ENCODE results near the gene DEF6. TPM values are rescaled to one million over a fixed set of nuclear protein-coding genes. Genes with fewer than 3 reads are reported as not detected.
"Not testable (repeated sequence)": the region's sequence is repeated elsewhere in the genome, so short reads cannot be mapped to it uniquely, and the experiment has no call there.

The DEF6 gene
- total and polyA plus RNA-seq, 3 experiments from 2014 or later, result 71.2 to 183 (median 73.0) TPM

DNA sequence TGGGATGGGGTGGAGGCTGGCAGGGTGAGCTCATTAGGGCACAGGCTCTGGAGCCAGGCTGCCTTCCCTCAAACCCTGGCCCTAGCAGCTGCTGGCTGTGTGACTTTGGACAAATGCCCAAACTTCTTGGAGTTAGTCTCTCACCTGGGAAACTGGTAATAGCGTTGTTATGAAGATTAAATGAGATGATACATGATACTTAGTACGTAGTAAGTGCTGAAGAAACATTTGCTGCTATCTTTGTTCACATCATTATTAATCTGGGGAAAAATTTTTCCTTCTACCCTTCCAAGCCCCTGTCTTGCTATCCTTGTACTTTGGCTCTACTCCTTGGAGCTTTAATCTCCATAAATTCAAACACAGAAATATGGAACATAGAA lies 22.4 kb downstream of the DEF6 start:
- Histone ChIP-seq H3K4me1 (ENCODE audit: insufficient read depth, low read length) (peaks cover 19% of the 10 kb centered on the region), H3K4me3 (ENCODE audit: low read length) (no peak overlapping the region), H3K27me3 (ENCODE audit: insufficient read depth, low read length, poor library complexity, severe bottlenecking) (no peaks in the 10 kb centered on the region), H3K27ac (ENCODE audit: low read depth, low read length) (no peak overlapping the region), H3K36me3 (ENCODE audit: insufficient read depth, low read length) (peaks cover 79% of the 10 kb centered on the region), H3K9me3 (ENCODE audit: low read length) (no peaks in the 10 kb centered on the region)
- Mint-ChIP-seq H3K4me1 (peaks cover 20 to 33% (median 32%) of the 10 kb centered on the region in 3 donors), H3K27ac (peak overlapping the region in 5 of 8 donors; percentile 11 to 79 (median 70)), H3K4me3 (no peak overlapping the region), H3K36me3 (peaks cover 18 to 83% (median 33%) of the 10 kb centered on the region in 3 donors), H3K27me3 (no peaks in the 10 kb centered on the region), H3K9me3 (peaks cover 0 to 1% (median 0%) of the 10 kb centered on the region in 5 donors)
- ChIA-PET POLR2A (interaction anchor here (0.6 kb wide), 1 partner anchor 29 kb away, joined by 4 read pairs; no protein-coding TSS in a partner anchor), CTCF (interaction anchor here (1.0 to 18.1 kb wide), 3 partner anchors 12 to 25 kb away, joined by 3 to 295 read pairs (median 4); partner anchors contain the start of gene DEF6)
- DNase-seq, result no peak

DNA sequence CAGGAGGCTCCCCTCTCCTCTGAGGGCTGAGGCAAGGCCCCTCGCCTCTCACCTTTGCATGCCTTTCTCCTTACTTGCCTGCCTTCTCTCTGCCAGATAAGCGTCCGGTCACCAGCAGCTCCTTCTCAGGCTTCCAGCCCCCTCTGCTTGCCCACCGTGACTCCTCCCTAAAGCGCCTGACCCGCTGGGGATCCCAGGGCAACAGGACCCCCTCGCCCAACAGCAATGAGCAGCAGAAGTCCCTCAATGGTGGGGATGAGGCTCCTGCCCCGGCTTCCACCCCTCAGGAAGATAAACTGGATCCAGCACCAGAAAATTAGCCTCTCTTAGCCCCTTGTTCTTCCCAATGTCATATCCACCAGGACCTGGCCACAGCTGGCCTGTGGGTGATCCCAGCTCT lies 23.5 kb downstream of the DEF6 start:
- peaks cover 0 to 1% (median 0%) of the 10 kb centered on the region in 5 donors for H3K9me3 Mint-ChIP-seq
- H3K9me3 ChIP-seq (ENCODE audit: low read length), result no peaks in the 10 kb centered on the region
- H3K4me3 ChIP-seq (ENCODE audit: low read length), result no peak overlapping the region
- no peak overlapping the region for H3K27ac ChIP-seq (ENCODE audit: low read depth, low read length)
- CTCF ChIA-PET, result interaction anchor here (0.8 to 18.1 kb wide), 2 partner anchors 21 to 26 kb away, joined by 3 to 295 read pairs; partner anchors contain the start of gene DEF6
- no peaks in the 10 kb centered on the region for H3K27me3 ChIP-seq (ENCODE audit: insufficient read depth, low read length, poor library complexity, severe bottlenecking)
- H3K4me1 Mint-ChIP-seq, result peaks cover 16 to 26% (median 24%) of the 10 kb centered on the region in 3 donors
- H3K36me3 ChIP-seq (ENCODE audit: insufficient read depth, low read length), result peaks cover 78% of the 10 kb centered on the region
- no peak overlapping the region for H3K4me3 Mint-ChIP-seq
- H3K36me3 Mint-ChIP-seq, result peaks cover 18 to 82% (median 33%) of the 10 kb centered on the region in 3 donors
- H3K27me3 Mint-ChIP-seq, result no peaks in the 10 kb centered on the region
- H3K27ac Mint-ChIP-seq, result peak overlapping the region in 2 of 8 donors; percentile 24 to 26
- H3K4me1 ChIP-seq (ENCODE audit: insufficient read depth, low read length), result peaks cover 10% of the 10 kb centered on the region
- DNase-seq, result no peak
- POLR2A ChIA-PET, result no interaction called here

DNA sequence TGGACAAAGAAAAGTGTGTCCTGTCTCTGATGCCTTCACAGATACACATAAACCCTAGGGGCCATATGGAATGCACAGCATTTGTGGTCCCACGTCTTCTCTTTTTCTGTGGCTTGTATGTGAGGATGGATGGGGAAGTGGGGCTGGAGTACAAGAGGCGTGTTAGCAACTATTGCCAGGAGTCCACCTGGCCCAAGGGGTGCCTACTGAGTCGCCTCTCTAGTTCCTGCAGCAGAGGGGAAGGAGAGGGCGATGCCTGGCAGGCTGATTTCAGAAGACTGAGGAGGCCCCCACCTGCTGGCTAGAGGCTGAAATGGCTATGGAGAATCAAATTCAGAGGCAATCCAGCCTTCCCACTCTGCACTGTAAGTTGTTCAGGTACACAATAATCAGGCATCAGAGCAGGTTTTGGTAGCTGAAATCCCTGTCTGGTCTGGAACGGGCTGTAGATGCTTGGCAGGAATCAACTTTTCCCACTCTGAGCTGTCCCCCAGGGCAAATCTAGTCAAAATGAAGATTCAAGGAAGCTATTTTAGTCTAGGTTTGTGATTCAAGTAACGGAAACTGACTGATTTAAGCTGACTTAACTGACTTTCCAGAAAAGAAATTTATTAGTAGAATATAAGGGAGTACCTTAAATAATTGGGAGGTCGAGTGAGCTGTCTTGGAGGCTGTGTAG lies 29.9 kb downstream of the DEF6 start:
- Histone ChIP-seq H3K27me3 (ENCODE audit: insufficient read depth, low read length, poor library complexity, severe bottlenecking) (no peaks in the 10 kb centered on the region), H3K9me3 (ENCODE audit: low read length) (no peaks in the 10 kb centered on the region), H3K4me3 (ENCODE audit: low read length) (no peak overlapping the region), H3K36me3 (ENCODE audit: insufficient read depth, low read length) (peaks cover 17% of the 10 kb centered on the region), H3K27ac (ENCODE audit: low read depth, low read length) (no peak overlapping the region), H3K4me1 (ENCODE audit: insufficient read depth, low read length) (peaks cover 18% of the 10 kb centered on the region)
- Mint-ChIP-seq H3K27ac (peak overlapping the region; percentile 69 to 92 (median 89)), H3K9me3 (no peaks in the 10 kb centered on the region), H3K27me3 (no peaks in the 10 kb centered on the region), H3K4me3 (peak overlapping the region in 1 of 7 donors; percentile 51), H3K4me1 (peaks cover 19 to 21% (median 20%) of the 10 kb centered on the region in 3 donors), H3K36me3 (peaks cover 0 to 33% (median 7%) of the 10 kb centered on the region in 3 donors)
- ChIA-PET POLR2A (interaction anchor here (0.7 to 2.7 kb wide), 5 partner anchors 17 to 1987 kb away, joined by 3 to 9 read pairs (median 4); partner anchors contain the start of gene DEF6), CTCF (interaction anchor here (0.6 to 18.1 kb wide), 19 partner anchors 9 to 1266 kb away, joined by 3 to 295 read pairs (median 6); partner anchors contain the start of genes DEF6, FANCE, PPARD and RPL10A)
- peak; percentile 57 to 84 (median 69) for DNase-seq

DNA sequence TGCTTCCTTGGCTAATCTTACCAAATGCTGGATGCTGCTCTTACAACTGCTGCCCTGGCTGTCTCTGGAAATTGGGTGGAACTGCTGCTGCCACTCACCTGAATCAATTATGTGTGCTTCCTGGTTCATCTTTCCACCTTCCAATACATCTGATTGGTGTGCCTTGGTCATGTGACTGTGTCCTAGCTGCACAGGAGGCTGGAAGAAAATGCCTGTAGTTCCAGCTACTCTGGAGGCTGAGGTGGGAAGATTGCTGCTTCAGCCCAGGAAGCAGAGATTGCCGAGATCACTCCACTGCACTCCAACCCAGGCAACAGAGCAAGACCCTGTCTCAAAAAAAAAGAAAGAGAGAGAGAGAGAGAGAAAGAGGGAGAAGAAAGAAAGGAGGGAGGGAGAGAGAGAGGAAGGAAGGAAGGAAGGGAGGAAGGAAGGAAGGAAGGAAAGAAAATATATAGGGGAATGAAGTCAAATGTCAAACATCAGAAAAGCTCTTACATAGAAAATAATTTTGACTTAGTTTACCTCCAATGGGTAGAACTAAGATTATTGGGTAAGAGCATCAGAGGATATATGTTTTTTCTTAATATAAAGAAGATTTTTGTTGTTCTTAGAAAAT lies 30.6 kb downstream of the DEF6 start:
- H3K9me3 Mint-ChIP-seq, result no peaks in the 10 kb centered on the region
- H3K36me3 Mint-ChIP-seq, result peaks cover 0 to 28% (median 5%) of the 10 kb centered on the region in 3 donors
- DNase-seq, result no peak
- Histone ChIP-seq H3K9me3 (ENCODE audit: low read length) (no peaks in the 10 kb centered on the region), H3K4me1 (ENCODE audit: insufficient read depth, low read length) (peaks cover 23% of the 10 kb centered on the region), H3K36me3 (ENCODE audit: insufficient read depth, low read length) (peaks cover 9% of the 10 kb centered on the region), H3K27me3 (ENCODE audit: insufficient read depth, low read length, poor library complexity, severe bottlenecking) (no peaks in the 10 kb centered on the region), H3K4me3 (ENCODE audit: low read length) (no peak overlapping the region), H3K27ac (ENCODE audit: low read depth, low read length) (no peak overlapping the region)
- H3K4me1 Mint-ChIP-seq, result peaks cover 19 to 27% (median 22%) of the 10 kb centered on the region in 3 donors
- H3K27ac Mint-ChIP-seq, result peak overlapping the region in 6 of 8 donors; percentile 17 to 81 (median 70)
- CTCF ChIA-PET, result interaction anchor here (0.6 to 18.1 kb wide), 19 partner anchors 9 to 1265 kb away, joined by 3 to 295 read pairs (median 6); partner anchors contain the start of genes DEF6, FANCE, PPARD and RPL10A
- no peak overlapping the region for H3K4me3 Mint-ChIP-seq
- POLR2A ChIA-PET, result interaction anchor here (0.6 to 2.7 kb wide), 6 partner anchors 13 to 1986 kb away, joined by 3 to 9 read pairs (median 4); partner anchors contain the start of gene DEF6
- H3K27me3 Mint-ChIP-seq, result no peaks in the 10 kb centered on the region

DNA sequence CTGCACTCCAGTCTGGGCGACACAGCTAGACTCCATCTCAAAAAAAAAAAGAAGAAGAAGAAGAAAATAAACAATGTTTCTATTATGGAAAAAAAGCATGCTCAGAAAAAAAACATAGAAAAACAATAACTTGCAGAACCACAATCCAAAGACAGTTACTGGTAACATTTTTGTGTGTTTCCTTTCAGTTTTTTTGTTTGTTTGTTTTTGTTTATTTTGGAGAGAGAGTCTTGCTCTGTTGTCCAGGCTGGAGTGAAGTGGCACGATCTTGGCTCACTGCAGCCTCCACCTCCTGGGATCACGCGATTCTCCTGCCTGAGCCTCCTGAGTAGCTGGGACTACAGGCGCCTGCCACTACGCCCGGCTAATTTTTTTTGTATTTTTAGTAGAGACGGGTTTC lies 31.3 kb downstream of the DEF6 start:
- Mint-ChIP-seq H3K36me3 (peaks cover 0 to 24% (median 5%) of the 10 kb centered on the region in 3 donors), H3K27ac (peak overlapping the region in 2 of 8 donors; percentile 17 to 64), H3K4me1 (peaks cover 19 to 28% (median 22%) of the 10 kb centered on the region in 3 donors)
- ChIA-PET POLR2A (interaction anchor here (0.6 to 2.7 kb wide), 2 partner anchors 13 to 26 kb away, joined by 3 to 9 read pairs; no protein-coding TSS in a partner anchor), CTCF (interaction anchor here (1.2 to 18.1 kb wide), 6 partner anchors 14 to 138 kb away, joined by 5 to 295 read pairs (median 15); partner anchors contain the start of genes DEF6, FANCE and PPARD)
- not testable (repeated sequence) for H3K4me3 ChIP-seq (ENCODE audit: low read length); H3K27me3 Mint-ChIP-seq; H3K4me3 Mint-ChIP-seq; H3K9me3 Mint-ChIP-seq; DNase-seq; H3K9me3 ChIP-seq (ENCODE audit: low read length); H3K27me3 ChIP-seq (ENCODE audit: insufficient read depth, low read length, poor library complexity, severe bottlenecking); H3K36me3 ChIP-seq (ENCODE audit: insufficient read depth, low read length); H3K27ac ChIP-seq (ENCODE audit: low read depth, low read length)
- H3K4me1 ChIP-seq (ENCODE audit: insufficient read depth, low read length), result peaks cover 23% of the 10 kb centered on the region

DNA sequence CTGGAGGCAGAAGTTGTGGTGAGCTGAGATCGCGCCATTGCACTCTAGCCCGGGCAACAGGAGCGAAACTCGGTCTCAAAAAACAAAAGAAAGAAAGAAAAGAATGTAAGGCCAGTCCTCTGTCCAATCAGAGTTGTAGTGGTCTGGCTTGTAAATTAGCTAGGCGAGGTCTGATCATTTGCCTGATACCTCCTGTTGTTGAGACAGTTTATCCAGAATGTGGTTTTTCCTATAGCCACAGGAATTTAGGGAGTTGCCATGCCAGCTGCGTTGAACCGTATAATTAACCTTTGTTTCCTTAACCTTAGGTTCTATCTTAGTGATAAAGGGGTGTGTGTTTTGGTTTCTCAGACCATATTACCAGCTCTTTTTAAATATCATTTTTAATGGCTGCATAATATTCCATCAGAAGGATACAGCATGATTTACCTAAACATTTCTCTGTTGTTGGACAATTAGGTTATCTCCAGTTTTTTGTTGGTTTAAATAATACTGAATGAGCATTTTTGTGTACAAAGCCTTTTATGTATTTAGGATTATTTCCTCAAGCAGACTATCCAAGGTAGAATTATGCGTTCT lies 33.0 kb downstream of the DEF6 start:
- no peaks in the 10 kb centered on the region for H3K27me3 Mint-ChIP-seq
- Histone ChIP-seq H3K27ac (ENCODE audit: low read depth, low read length) (no peak overlapping the region), H3K4me3 (ENCODE audit: low read length) (no peak overlapping the region), H3K9me3 (ENCODE audit: low read length) (no peaks in the 10 kb centered on the region), H3K27me3 (ENCODE audit: insufficient read depth, low read length, poor library complexity, severe bottlenecking) (no peaks in the 10 kb centered on the region), H3K4me1 (ENCODE audit: insufficient read depth, low read length) (peaks cover 23% of the 10 kb centered on the region), H3K36me3 (ENCODE audit: insufficient read depth, low read length) (no peaks in the 10 kb centered on the region)
- H3K4me1 Mint-ChIP-seq, result peaks cover 19 to 28% (median 22%) of the 10 kb centered on the region in 3 donors
- POLR2A ChIA-PET, result no interaction called here
- peaks cover 0 to 14% (median 7%) of the 10 kb centered on the region in 5 donors for H3K9me3 Mint-ChIP-seq
- peaks cover 0 to 15% (median 5%) of the 10 kb centered on the region in 3 donors for H3K36me3 Mint-ChIP-seq
- no peak for DNase-seq
- CTCF ChIA-PET, result interaction anchor here (1.2 to 18.1 kb wide), 4 partner anchors 11 to 137 kb away, joined by 4 to 295 read pairs (median 23); partner anchors contain the start of genes DEF6, FANCE, PPARD and RPL10A
- no peak overlapping the region for H3K4me3 Mint-ChIP-seq
- peak overlapping the region in 1 of 8 donors; percentile 21 for H3K27ac Mint-ChIP-seq

DNA sequence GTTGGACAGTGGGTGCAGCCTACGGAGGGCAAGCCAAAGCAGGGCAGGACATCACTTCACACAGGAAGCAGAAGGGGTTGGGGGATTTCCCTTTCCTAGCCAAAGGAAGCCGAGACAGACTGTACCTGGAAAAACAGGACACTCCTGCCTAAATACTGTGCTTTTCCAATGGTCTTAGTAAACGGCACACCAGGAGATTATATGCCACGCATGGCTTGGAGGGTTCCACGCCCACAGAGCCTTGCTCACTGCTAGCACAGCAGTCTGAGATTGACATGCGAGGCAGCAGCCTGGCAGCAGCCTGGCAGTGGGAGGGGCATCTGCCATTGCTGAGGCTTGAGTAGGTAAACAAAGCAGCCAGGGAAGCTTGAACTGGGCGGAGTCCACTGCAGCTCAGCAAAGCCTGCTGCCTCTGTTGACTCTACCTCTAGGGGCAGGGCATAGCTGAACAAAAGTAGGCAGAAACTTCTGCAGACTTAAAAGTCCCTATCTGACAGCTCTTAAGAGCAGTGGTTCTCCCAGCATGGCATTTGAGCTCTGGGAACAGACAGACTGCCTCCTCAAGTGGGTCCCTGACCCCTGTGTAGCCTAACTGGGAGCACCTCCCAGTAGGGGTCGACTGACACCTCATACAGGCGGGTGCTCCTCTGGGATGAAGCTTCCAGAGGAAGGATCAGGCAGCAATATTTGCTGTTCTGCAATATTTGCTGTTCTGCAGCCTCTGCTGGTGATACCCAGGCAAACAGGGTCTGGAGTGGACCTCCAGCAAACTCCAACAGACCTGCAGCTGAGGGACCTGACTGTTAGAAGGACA lies 34.7 kb downstream of the DEF6 start:
- Mint-ChIP-seq H3K4me3 (peak overlapping the region in 5 of 7 donors; percentile 19 to 52 (median 25)), H3K4me1 (peaks cover 18 to 30% (median 23%) of the 10 kb centered on the region in 3 donors), H3K27ac (peak overlapping the region in 6 of 8 donors; percentile 40 to 88 (median 60)), H3K9me3 (peaks cover 0 to 16% (median 9%) of the 10 kb centered on the region in 5 donors), H3K36me3 (peaks cover 0 to 14% (median 5%) of the 10 kb centered on the region in 3 donors)
- not testable (repeated sequence) for H3K4me3 ChIP-seq (ENCODE audit: low read length); H3K27me3 ChIP-seq (ENCODE audit: insufficient read depth, low read length, poor library complexity, severe bottlenecking); H3K27me3 Mint-ChIP-seq; H3K27ac ChIP-seq (ENCODE audit: low read depth, low read length); H3K36me3 ChIP-seq (ENCODE audit: insufficient read depth, low read length); H3K9me3 ChIP-seq (ENCODE audit: low read length)
- peak in 4 of 5 donors; percentile 43 to 80 (median 69) for DNase-seq
- peaks cover 18% of the 10 kb centered on the region for H3K4me1 ChIP-seq (ENCODE audit: insufficient read depth, low read length)
- ChIA-PET POLR2A (interaction anchor here (0.6 to 0.9 kb wide), 2 partner anchors 10 to 28 kb away, joined by 3 read pairs; no protein-coding TSS in a partner anchor), CTCF (interaction anchor here (0.7 to 18.1 kb wide), 7 partner anchors 9 to 135 kb away, joined by 3 to 295 read pairs (median 7); partner anchors contain the start of genes DEF6, FANCE, PPARD and RPL10A)
